Measurements from ENCODE around the gene DCTN4.

DCTN4 gene

DNA sequence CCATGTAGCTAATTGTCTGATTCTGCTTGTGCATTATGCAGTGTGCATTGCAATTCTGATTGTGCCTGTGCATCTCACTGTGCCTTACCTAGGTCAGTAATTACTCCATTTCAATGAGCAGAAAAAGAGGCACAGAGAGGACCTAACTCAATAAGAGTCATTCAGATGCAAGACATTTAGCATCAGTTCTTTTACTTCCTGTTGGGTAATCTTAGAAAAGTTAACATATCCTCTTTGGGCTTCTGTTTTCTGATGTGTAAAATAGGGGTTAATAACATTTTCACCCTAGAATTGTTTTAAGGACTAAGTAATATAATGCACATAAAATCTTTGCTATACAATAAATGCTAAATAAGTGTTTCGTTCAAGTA lies 7.0 kb upstream of the DCTN4 start:
- TF ChIP-seq, protein P1, sequence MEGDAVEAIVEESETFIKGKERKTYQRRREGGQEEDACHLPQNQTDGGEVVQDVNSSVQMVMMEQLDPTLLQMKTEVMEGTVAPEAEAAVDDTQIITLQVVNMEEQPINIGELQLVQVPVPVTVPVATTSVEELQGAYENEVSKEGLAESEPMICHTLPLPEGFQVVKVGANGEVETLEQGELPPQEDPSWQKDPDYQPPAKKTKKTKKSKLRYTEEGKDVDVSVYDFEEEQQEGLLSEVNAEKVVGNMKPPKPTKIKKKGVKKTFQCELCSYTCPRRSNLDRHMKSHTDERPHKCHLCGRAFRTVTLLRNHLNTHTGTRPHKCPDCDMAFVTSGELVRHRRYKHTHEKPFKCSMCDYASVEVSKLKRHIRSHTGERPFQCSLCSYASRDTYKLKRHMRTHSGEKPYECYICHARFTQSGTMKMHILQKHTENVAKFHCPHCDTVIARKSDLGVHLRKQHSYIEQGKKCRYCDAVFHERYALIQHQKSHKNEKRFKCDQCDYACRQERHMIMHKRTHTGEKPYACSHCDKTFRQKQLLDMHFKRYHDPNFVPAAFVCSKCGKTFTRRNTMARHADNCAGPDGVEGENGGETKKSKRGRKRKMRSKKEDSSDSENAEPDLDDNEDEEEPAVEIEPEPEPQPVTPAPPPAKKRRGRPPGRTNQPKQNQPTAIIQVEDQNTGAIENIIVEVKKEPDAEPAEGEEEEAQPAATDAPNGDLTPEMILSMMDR (conservative IDR thresholded peaks at IDR 0.05; ENCODE audit: control insufficient read depth, insufficient read depth, low read depth, low read length): no peak
- no peak overlapping the region for H3K4me3 ChIP-seq (ENCODE audit: control insufficient read depth, low read depth, low read length)
- DNase-seq (ENCODE audit: low read depth): no peak

DNA sequence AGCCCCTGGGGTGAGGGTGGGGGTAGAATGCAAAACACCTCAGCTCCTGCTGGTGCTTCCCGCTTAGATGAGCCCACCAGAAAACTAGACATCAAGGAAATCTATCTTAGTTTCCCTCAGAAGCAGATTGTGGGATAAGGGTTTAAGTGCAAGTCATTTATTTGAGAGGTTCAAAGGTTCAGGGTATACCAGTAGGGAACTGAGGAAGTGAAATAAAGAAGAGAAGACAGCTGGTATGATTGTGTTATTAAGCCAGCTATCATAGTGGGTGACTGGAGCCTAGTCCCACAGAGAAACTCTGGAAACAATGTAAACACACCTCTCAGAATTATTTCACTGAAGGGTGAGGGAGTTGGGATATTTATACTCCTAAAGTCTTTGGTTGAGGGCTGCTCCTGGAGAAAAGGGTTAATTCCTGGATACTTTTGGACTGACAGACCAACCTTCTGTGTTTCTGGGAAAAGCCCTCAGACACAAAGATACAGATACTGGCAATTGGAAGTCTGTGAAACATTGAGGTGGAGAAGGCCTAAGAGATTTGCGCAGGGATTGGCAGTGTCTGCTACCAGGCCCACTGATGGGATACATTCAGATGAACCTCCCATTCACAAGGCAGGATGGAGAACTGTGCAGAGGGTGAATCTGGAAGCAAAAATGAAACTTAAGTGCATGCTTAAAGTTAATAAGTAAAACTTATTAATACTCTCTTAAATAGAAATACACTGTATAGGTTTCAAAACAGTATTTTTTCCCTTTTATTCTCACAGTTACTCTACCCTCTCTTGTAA lies 6.4 kb upstream of the DCTN4 start:
- no peak overlapping the region for H3K4me3 ChIP-seq (ENCODE audit: control insufficient read depth, low read depth, low read length)
- DNase-seq (ENCODE audit: low read depth): no peak
- TF ChIP-seq, protein P1 (conservative IDR thresholded peaks at IDR 0.05; ENCODE audit: control insufficient read depth, insufficient read depth, low read depth, low read length): no peak

GRCh38 chr5:150764530-150764929 lies 5.7 kb upstream of the DCTN4 start:
- no peak for DNase-seq (ENCODE audit: low read depth)
- H3K4me3 ChIP-seq (ENCODE audit: control insufficient read depth, low read depth, low read length): no peak overlapping the region
- TF ChIP-seq, protein P1 (conservative IDR thresholded peaks at IDR 0.05; ENCODE audit: control insufficient read depth, insufficient read depth, low read depth, low read length): no peak

- H3K4me3 ChIP-seq (ENCODE audit: control insufficient read depth, low read depth, low read length): no peak overlapping the region
- TF ChIP-seq, protein P1 (conservative IDR thresholded peaks at IDR 0.05; ENCODE audit: control insufficient read depth, insufficient read depth, low read depth, low read length): no peak
- peak; percentile 98 for DNase-seq (ENCODE audit: low read depth)
Measured at GRCh38 chr5:150763023-150763769, 4.4 kb upstream of the DCTN4 start.

- no peak overlapping the region for H3K4me3 ChIP-seq (ENCODE audit: control insufficient read depth, low read depth, low read length)
- DNase-seq (ENCODE audit: low read depth): peak; percentile 69
- TF ChIP-seq, protein P1 (conservative IDR thresholded peaks at IDR 0.05; ENCODE audit: control insufficient read depth, insufficient read depth, low read depth, low read length): no peak
Measured at GRCh38 chr5:150762211-150762610, 3.4 kb upstream of the DCTN4 start.

DNA sequence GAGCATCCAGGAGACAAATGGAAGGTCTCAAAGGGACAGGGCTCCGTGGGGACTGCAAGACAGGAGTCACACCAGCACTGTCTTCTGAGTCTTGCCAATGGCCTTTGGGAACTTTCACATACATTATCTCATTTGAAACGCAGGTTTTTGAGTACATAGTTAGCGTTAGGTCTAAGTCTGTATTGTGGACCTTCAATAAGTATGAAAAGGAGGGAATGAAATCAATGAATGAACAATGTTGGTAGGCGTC lies 442 bp upstream of the DCTN4 start:
- TF ChIP-seq, protein P1 (conservative IDR thresholded peaks at IDR 0.05; ENCODE audit: control insufficient read depth, insufficient read depth, low read depth, low read length): no peak
- DNase-seq (ENCODE audit: low read depth): no peak

More for the DNA sequence above, 442 bp upstream of the DCTN4 start:
- H3K4me3 ChIP-seq (ENCODE audit: control insufficient read depth, low read depth, low read length): peak overlapping the region; percentile 62

Measured in fibroblast of mammary gland (primary cell).